ENCODE results near the gene HOXA13.

DNA sequence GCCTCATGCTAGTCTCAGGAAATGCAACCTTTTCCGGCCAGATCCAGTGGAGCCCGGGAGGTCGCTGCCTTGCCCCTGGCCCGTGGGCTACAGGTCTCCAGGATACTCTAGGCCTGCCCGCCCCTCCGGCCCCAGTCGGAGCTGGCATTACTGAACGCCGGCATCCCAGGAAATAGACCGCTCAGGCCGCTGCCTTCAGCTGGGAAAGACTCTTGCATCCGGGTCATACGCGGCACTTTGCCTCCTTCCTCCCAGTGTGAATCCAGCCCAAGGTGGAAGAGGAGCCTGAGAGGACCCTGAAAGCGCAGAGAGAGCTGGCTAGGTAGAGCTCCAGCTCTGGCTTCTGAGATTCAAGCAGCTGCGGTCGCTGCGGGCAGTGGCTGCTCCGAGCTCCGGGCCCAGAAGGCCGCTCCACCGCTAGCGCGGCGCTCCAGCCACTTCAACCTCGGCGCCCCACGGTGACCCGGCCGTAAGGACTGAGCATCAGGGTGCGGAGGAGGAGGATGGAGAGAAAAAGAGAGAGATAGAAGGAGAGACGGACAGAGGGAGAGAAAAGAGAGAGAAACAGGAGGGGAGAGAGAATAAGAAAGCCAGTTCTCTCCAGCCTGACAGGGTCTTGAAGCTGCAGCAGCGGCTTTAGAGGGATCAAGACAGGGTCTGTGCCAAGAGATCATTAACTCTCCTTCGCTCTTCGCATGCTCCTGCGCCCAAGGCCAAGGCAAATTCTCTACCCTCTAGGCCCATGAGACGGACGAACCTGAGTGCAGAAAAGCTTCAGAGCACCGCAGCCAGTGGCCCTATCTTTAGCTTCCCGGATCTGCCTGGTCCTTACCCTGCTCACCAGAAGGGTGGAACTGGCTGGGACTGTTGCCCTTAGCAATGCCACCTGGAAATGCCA is 24.0 kb downstream of the HOXA13 start:
- TF ChIP-seq CTCF (IDR thresholded peaks at IDR 0.05) = no peak
- no peak for TF ChIP-seq POLR2AphosphoS5 (IDR thresholded peaks at IDR 0.05)

All from breast epithelium (tissue), 3 donors.